ENCODE results near the gene SEMG2.

SEMG2 gene

GRCh38 chr20:45221076-45221475, at the start of gene SEMG2:
TSS of gene SEMG2 (plus strand) at chr20:45221373. CDS start at chr20:45221390, 17 bp downstream.
- H3K4me3 ChIP-seq (replicated peaks; ENCODE audit: low read depth, low read length) = no peak within 1 kb of the TSS
- DNase-seq (ENCODE audit: extremely low read depth, low read depth) = no peak
- TF ChIP-seq CTCF (IDR thresholded peaks at IDR 0.05; ENCODE audit: low read depth, low read length, missing control alignments) = no peak

- no peak overlapping the region for H3K4me3 ChIP-seq (replicated peaks; ENCODE audit: low read depth, low read length)
- DNase-seq (ENCODE audit: extremely low read depth, low read depth) = no peak
- TF ChIP-seq CTCF (IDR thresholded peaks at IDR 0.05; ENCODE audit: low read depth, low read length, missing control alignments) = no peak
Observed at GRCh38 chr20:45173522-45173921, 47.7 kb upstream of the SEMG2 start.

- TF ChIP-seq CTCF (IDR thresholded peaks at IDR 0.05; ENCODE audit: low read depth, low read length, missing control alignments) = no peak
- H3K4me3 ChIP-seq (replicated peaks; ENCODE audit: low read depth, low read length) = no peak within 1 kb of the TSS
- no peak for DNase-seq (ENCODE audit: extremely low read depth, low read depth)
Observed at GRCh38 chr20:45174434-45175364, 46.5 kb upstream of the SEMG2 start, which contains the start of gene PI3. TSS of gene PI3 (plus strand) at chr20:45174902. CDS start at chr20:45174923, 21 bp downstream.

- TF ChIP-seq CTCF (IDR thresholded peaks at IDR 0.05; ENCODE audit: low read depth, low read length, missing control alignments) = no peak
- no peak overlapping the region for H3K4me3 ChIP-seq (replicated peaks; ENCODE audit: low read depth, low read length)
- DNase-seq (ENCODE audit: extremely low read depth, low read depth) = no peak
Observed at GRCh38 chr20:45176526-45177267, 44.5 kb upstream of the SEMG2 start.

GRCh38 chr20:45179166-45179565, 42.0 kb upstream of the SEMG2 start:
- DNase-seq (ENCODE audit: extremely low read depth, low read depth) = no peak
- H3K4me3 ChIP-seq (replicated peaks; ENCODE audit: low read depth, low read length) = no peak overlapping the region
- TF ChIP-seq CTCF (IDR thresholded peaks at IDR 0.05; ENCODE audit: low read depth, low read length, missing control alignments) = no peak

- no peak for TF ChIP-seq CTCF (IDR thresholded peaks at IDR 0.05; ENCODE audit: low read depth, low read length, missing control alignments)
- peak; percentile 74 for DNase-seq (ENCODE audit: extremely low read depth, low read depth)
- H3K4me3 ChIP-seq (replicated peaks; ENCODE audit: low read depth, low read length) = no peak overlapping the region
Observed at GRCh38 chr20:45181639-45182038, 39.5 kb upstream of the SEMG2 start.

All from HFF-Myc (cell line).